A673 (cell line): ENCODE results near the gene NCBP2.

Experiments
- CTCF ChIP-seq: fragments of 300-800, 200-600 bp; sonication (generic); conservative IDR thresholded peaks from 2 replicates; pipeline ENCODE4 v1.5.1; 2017; ENCODE audit warnings: low read depth, mild to moderate bottlenecking, antibody characterized with exemption, low read length, moderate library complexity, mixed read lengths
- EZH2 ChIP-seq: fragments of 200-600 bp; sonication (generic); IDR thresholded peaks from 2 replicates; pipeline ENCODE4 v1.6.1; 2017; ENCODE audit warnings: borderline replicate concordance, low read depth, mild to moderate bottlenecking, mixed read lengths, antibody characterized with exemption, low read length; ENCODE audit not compliant: poor library complexity, severe bottlenecking

- no peak for TF ChIP-seq CTCF
- no peak for TF ChIP-seq EZH2
Observed at GRCh38 chr3:196947136-196947859, 5.0 kb upstream of the NCBP2 start.
